GM23248 (cell line): ENCODE measurements around the gene ATF6. TPM values are rescaled to one million over a fixed set of nuclear protein-coding genes. Genes with fewer than 3 reads are reported as not detected.

Experiments
- DNase-seq: peaks from one replicate; pipeline ENCODE4 v3.0.0-alpha.2; 2015
- H2AFZ ChIP-seq: fragments of 200-600 bp; sonication (generic); 2 replicates; pipeline ENCODE4 v1.6.1; 2016; ENCODE audit warnings: antibody characterized with exemption
- H3F3A ChIP-seq: fragments of 200-600 bp; sonication (generic); 2 replicates; pipeline ENCODE4 v1.6.1; 2016; ENCODE audit warnings: mild to moderate bottlenecking, antibody characterized with exemption, mixed run types; ENCODE audit not compliant: insufficient read depth
- H3K27ac ChIP-seq: fragments of 200-600 bp; sonication (generic); 2 replicates; pipeline ENCODE4 v1.5.1; 2016; ENCODE audit warnings: mild to moderate bottlenecking
- H3K27me3 ChIP-seq: fragments of 200-600 bp; sonication (generic); replicated peaks from 2 replicates; pipeline ENCODE4 v1.6.1; 2016; ENCODE audit warnings: mild to moderate bottlenecking; ENCODE audit not compliant: insufficient read depth
- H3K36me3 ChIP-seq: fragments of 200-600 bp; sonication (generic); 2 replicates; pipeline ENCODE4 v1.6.1; 2016; ENCODE audit warnings: low read depth, mild to moderate bottlenecking
- H3K4me1 ChIP-seq: fragments of 200-600 bp; sonication (generic); 2 replicates; pipeline ENCODE4 v1.6.1; 2016; ENCODE audit warnings: mild to moderate bottlenecking; ENCODE audit not compliant: insufficient read depth
- H3K4me2 ChIP-seq: fragments of 200-600 bp; sonication (generic); one replicate; pipeline ENCODE4 v1.6.1; 2016; ENCODE audit warnings: mild to moderate bottlenecking; ENCODE audit not compliant: unreplicated experiment
- H3K4me3 ChIP-seq: fragments of 200-600 bp; sonication (generic); 2 replicates; pipeline ENCODE4 v1.5.1; 2016; ENCODE audit warnings: mild to moderate bottlenecking
- H3K79me2 ChIP-seq: fragments of 200-600 bp; sonication (generic); 2 replicates; pipeline ENCODE4 v1.6.1; 2016; ENCODE audit warnings: mild to moderate bottlenecking; ENCODE audit not compliant: insufficient read depth
- H3K9ac ChIP-seq: fragments of 200-600 bp; sonication (generic); 2 replicates; pipeline ENCODE4 v1.6.1; 2016; ENCODE audit warnings: mild to moderate bottlenecking
- H3K9me2 ChIP-seq: fragments of 200-600 bp; sonication (generic); 2 replicates; pipeline ENCODE4 v1.6.1; 2016; ENCODE audit warnings: mixed run types, mild to moderate bottlenecking, moderate library complexity; ENCODE audit not compliant: insufficient read depth
- H3K9me3 ChIP-seq: fragments of 200-600 bp; sonication (generic); one replicate; pipeline ENCODE4 v1.6.1; 2017; ENCODE audit warnings: low read depth
- H4K20me1 ChIP-seq: fragments of 200-600 bp; sonication (generic); 2 replicates; pipeline ENCODE4 v1.6.0; 2016; ENCODE audit not compliant: insufficient read depth
- EZH2 ChIP-seq: fragments of 200-600 bp; sonication (generic); IDR thresholded peaks from 2 replicates; pipeline ENCODE4 v1.6.1; 2018; ENCODE audit warnings: antibody characterized with exemption, mild to moderate bottlenecking; ENCODE audit not compliant: insufficient read depth, poor library complexity, severe bottlenecking
- EZH2phosphoT487 ChIP-seq: fragments of 200-600 bp; sonication (generic); IDR thresholded peaks from 2 replicates; pipeline ENCODE4 v1.6.1; 2018; ENCODE audit warnings: antibody characterized with exemption, moderate library complexity, mild to moderate bottlenecking, low read depth; ENCODE audit not compliant: insufficient read depth
- WGBS, 2 experiments: methylation state at CpG; one replicate each; pipeline ENCODE4 v1.1.6; 2015 to 2017; ENCODE audit warnings: low lambda C conversion rate in 2 of 2, low coverage in 1 of 2; ENCODE audit errors: missing lambda C conversion rate in 2 of 2; 5-methylcytosine and 5-hydroxymethylcytosine counted together
- in situ Hi-C: fragments of 300-500 bp; cut with MboI; formaldehyde crosslinking; loops from 2 replicates; pipeline ENCODE4 v1.15.0; 2020
- polyA plus RNA-seq: library from polyadenylated mRNA; unstranded; fragments of >200 nt; fragmentation: Nextera tagmentation; extraction: Ambion mirVana; gene quantifications from 2 replicates; pipeline ENCODE4 v1.2.1, GENCODE V29; 2016
- total RNA-seq: library from RNA; depleted of rRNA; stranded (reverse); fragments of >200 nt; shearing (Covaris generic); gene quantifications from 2 replicates; pipeline ENCODE4 v1.2.3, GENCODE V29; 2014

Gene ATF6
- total and polyA plus RNA-seq, 2 experiments from 2014 or later: 14.8 to 19.8 TPM

DNA sequence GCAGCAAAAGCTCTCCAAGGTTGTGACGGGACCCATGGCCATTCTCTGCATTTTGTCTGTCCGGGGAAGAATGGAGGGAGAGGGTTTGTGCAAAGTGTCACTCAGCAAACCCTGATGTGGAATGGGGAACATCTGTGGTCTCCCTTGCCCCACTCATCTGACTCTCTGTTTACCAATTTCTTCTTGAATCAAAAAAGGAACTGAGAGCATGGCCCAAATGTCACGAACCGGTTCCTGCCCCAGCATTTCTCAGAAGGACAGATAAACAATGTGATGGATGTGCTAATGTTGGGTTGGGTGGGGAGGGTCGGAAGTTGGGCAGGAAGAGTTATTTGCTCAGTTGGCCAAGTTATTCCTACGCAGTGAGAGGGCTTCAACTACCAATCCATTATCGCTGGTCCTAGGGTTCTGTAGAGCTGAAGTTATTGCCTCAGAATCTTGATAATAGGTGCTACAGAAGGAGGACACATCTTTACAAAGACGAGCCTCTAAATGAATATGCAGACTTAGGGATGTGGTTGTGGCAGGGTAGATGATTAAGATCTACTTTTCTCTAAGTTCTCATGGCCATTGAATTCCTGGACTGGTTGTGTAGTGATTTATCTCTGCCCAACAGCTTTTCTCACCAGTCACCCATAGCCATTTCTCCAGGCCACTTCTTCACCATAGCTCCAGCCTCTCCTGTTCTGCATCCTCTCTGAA, 26.1 kb upstream of the ATF6 start:
- Histone ChIP-seq H3K4me3 (no peak overlapping the region), H2AFZ (no peak overlapping the region), H3K27me3 (no peaks in the 10 kb centered on the region), H3F3A (0 out of 2 replicates have a peak, but pooled peaks cover 12% of the 10 kb centered on the region), H4K20me1 (no peaks in the 10 kb centered on the region), H3K4me2 (no peak overlapping the region), H3K9me2 (no peaks in the 10 kb centered on the region), H3K9ac (no peak overlapping the region), H3K79me2 (no peaks in the 10 kb centered on the region), H3K9me3 (no peaks in the 10 kb centered on the region), H3K4me1 (peaks cover 40% of the 10 kb centered on the region), H3K36me3 (no peaks in the 10 kb centered on the region), H3K27ac (no peak overlapping the region)
- WGBS, 2 experiments: 69 to 72% methylated on average over 8 of the region's 8 CpGs
- TF ChIP-seq EZH2 (no peak), EZH2phosphoT487 (no peak)
- DNase-seq: no peak
- in situ Hi-C loops: loop anchor here (10.0 kb wide), 1 partner anchor 255 kb away; no protein-coding TSS in a partner anchor

- TF ChIP-seq EZH2phosphoT487: no peak
- TF ChIP-seq EZH2: no peak
- no peaks in the 10 kb centered on the region for H3K9me2 ChIP-seq
- peaks cover 39% of the 10 kb centered on the region for H3K4me1 ChIP-seq
- no peaks in the 10 kb centered on the region for H3K27me3 ChIP-seq
- no peak overlapping the region for H2AFZ ChIP-seq
- no peaks in the 10 kb centered on the region for H3K9me3 ChIP-seq
- no peaks in the 10 kb centered on the region for H3K79me2 ChIP-seq
- H3K4me3 ChIP-seq: no peak overlapping the region
- H3K36me3 ChIP-seq: no peaks in the 10 kb centered on the region
- DNase-seq: no peak
- H3K9ac ChIP-seq: no peak overlapping the region
- 74 to 75% methylated on average over 6 of the region's 6 CpGs for WGBS, 2 experiments
- in situ Hi-C loops: loop anchor here (10.0 kb wide), 1 partner anchor 256 kb away; no protein-coding TSS in a partner anchor
- H4K20me1 ChIP-seq: no peaks in the 10 kb centered on the region
- H3K4me2 ChIP-seq: no peak overlapping the region
- no peak overlapping the region for H3K27ac ChIP-seq
- 0 out of 2 replicates have a peak, but pooled peaks cover 9% of the 10 kb centered on the region for H3F3A ChIP-seq
Measured at GRCh38 chr1:161740921-161741320, 25.2 kb upstream of the ATF6 start.

GRCh38 chr1:161743231-161743630, 22.9 kb upstream of the ATF6 start:
- Histone ChIP-seq H3K79me2 (no peaks in the 10 kb centered on the region), H3K9me2 (no peaks in the 10 kb centered on the region), H3K9me3 (no peaks in the 10 kb centered on the region), H3K4me1 (peaks cover 17% of the 10 kb centered on the region), H3K27me3 (no peaks in the 10 kb centered on the region), H3K4me3 (no peak overlapping the region), H3K36me3 (no peaks in the 10 kb centered on the region), H3K4me2 (no peak overlapping the region), H4K20me1 (no peaks in the 10 kb centered on the region), H3K27ac (no peak overlapping the region), H2AFZ (no peak overlapping the region), H3K9ac (peak overlapping the region; percentile 61; the same call in 1 of the 2 replicates), H3F3A (no peaks in the 10 kb centered on the region)
- WGBS, 2 experiments: 76 to 79% methylated on average over 9 of the region's 9 CpGs
- no peak for TF ChIP-seq EZH2phosphoT487
- no peak for TF ChIP-seq EZH2
- DNase-seq: no peak
- in situ Hi-C loops: loop anchor here (10.0 kb wide), 1 partner anchor 258 kb away; no protein-coding TSS in a partner anchor

DNA sequence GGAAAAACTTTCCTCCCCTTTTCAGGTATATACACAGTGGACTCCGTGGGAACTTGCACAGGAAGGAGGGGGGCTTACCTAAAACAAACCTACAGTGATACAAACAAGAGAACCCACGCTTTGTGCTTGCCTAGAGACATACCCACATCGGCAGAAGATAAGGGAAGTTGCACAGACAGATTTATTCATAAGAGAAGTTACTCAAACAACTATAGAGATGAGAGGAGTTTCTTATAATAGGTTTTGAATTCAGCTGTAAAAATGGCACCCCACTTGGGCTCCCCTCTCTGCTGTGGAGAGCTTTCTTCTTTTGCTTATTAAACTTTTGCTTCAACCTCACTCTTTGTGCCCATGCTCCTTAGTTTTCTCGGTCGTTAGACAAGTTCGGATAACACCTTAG, 18.3 kb upstream of the ATF6 start:
- peaks cover 31% of the 10 kb centered on the region for H3K4me1 ChIP-seq
- H4K20me1 ChIP-seq: no peaks in the 10 kb centered on the region
- H3K27ac ChIP-seq: no peak overlapping the region
- H3K4me3 ChIP-seq: no peak overlapping the region
- H3K9me2 ChIP-seq: no peaks in the 10 kb centered on the region
- TF ChIP-seq EZH2phosphoT487 (no peak), EZH2 (no peak)
- in situ Hi-C loops: loop anchor here (10.0 kb wide), 1 partner anchor 263 kb away; no protein-coding TSS in a partner anchor
- no peaks in the 10 kb centered on the region for H3K27me3 ChIP-seq
- peaks cover 27% of the 10 kb centered on the region for H3K79me2 ChIP-seq
- no peak overlapping the region for H3K9ac ChIP-seq
- 77% methylated on average over 6 of the region's 6 CpGs for WGBS, 2 experiments
- H2AFZ ChIP-seq: no peak overlapping the region
- H3K4me2 ChIP-seq: no peak overlapping the region
- peaks cover 18% of the 10 kb centered on the region for H3K36me3 ChIP-seq
- no peak for DNase-seq
- no peaks in the 10 kb centered on the region for H3F3A ChIP-seq
- no peaks in the 10 kb centered on the region for H3K9me3 ChIP-seq
